Tibial nerve (tissue), 3 donors: ENCODE measurements around the gene TFEB.

Source experiments
- POLR2A ChIP-seq, 2 donors: fragments of 450-650 bp; IDR thresholded peaks; one replicate each; pipeline ENCODE4 v1.6.1; 2017; ENCODE audit warnings: antibody characterized with exemption in 2 of 2, mild to moderate bottlenecking in 2 of 2, moderate library complexity in 2 of 2
- TF ChIP-seq, protein P1 (sequence below), 5 experiments: fragments of 200-600 bp in 3 of 5; fragments of 450-650 bp in 2 of 5; sonication (generic) in 3 of 5; IDR thresholded peaks; one replicate each; pipeline ENCODE4 v1.5.1; 2016 to 2019; ENCODE audit warnings: antibody characterized with exemption in 5 of 5, mild to moderate bottlenecking in 3 of 5, moderate library complexity in 2 of 5

DNA sequence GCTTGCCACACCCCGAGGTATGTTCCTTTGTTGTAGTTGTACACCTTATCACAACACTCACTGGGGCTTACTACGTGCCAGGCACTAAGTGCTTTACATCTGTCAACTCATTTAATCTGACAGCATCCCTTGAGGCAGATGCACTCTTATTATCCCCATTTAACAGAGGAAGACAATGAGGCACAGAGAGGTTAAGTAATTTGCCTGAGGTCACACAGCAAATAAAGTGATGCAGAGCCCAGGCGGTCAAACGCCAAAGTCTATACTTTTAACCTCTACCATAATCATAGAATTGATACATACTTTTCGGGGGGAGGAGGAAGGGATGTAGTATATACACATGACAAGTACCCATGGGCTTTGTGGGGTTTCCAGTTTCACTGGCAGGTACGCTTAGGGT, 59.4 kb downstream of the TFEB start:
- TF ChIP-seq POLR2A (IDR thresholded peaks at IDR 0.05) = no peak
- TF ChIP-seq, protein P1, sequence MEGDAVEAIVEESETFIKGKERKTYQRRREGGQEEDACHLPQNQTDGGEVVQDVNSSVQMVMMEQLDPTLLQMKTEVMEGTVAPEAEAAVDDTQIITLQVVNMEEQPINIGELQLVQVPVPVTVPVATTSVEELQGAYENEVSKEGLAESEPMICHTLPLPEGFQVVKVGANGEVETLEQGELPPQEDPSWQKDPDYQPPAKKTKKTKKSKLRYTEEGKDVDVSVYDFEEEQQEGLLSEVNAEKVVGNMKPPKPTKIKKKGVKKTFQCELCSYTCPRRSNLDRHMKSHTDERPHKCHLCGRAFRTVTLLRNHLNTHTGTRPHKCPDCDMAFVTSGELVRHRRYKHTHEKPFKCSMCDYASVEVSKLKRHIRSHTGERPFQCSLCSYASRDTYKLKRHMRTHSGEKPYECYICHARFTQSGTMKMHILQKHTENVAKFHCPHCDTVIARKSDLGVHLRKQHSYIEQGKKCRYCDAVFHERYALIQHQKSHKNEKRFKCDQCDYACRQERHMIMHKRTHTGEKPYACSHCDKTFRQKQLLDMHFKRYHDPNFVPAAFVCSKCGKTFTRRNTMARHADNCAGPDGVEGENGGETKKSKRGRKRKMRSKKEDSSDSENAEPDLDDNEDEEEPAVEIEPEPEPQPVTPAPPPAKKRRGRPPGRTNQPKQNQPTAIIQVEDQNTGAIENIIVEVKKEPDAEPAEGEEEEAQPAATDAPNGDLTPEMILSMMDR (IDR thresholded peaks at IDR 0.05) = no peak
